SK-N-MC (cell line): ENCODE measurements around the gene TXLNB.

Experiments
- EZH2 ChIP-seq: fragments of 200-600 bp; sonication (generic); IDR thresholded peaks from one replicate; pipeline ENCODE4 v1.6.1; 2017; ENCODE audit warnings: antibody characterized with exemption
- FOXP2 ChIP-seq: optimal IDR thresholded peaks from 2 replicates; pipeline ENCODE3; 2011; ENCODE audit warnings: mild to moderate bottlenecking, moderate library complexity; ENCODE audit not compliant: insufficient read depth; ENCODE audit errors: extremely low read length, control extremely low read depth
- POLR2AphosphoS5 ChIP-seq: IDR thresholded peaks from 2 replicates; pipeline ENCODE4 v1.6.1; 2012; ENCODE audit warnings: mild to moderate bottlenecking, low read depth, low read length, borderline replicate concordance

DNA sequence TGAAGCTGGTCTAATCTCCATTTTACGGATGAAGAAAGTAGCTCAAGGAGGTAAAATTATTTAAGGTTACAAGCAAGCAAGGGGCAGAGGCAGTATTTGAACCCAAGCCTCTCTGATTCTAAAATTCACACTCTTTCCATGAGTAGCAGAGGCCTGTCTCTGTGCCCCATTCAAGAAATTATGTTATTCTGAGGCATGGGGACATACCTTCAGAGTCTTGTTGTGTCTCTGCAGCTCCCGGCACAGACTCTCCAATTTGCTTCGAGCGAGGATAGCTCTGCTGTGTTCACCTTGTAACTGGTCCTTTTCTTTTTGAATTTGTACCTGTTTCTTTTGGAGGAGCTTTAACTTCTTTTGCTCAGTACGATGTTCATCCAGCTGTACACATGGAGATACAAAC lies 21.5 kb downstream of the TXLNB start:
- TF ChIP-seq EZH2 (no peak), POLR2AphosphoS5 (no peak), FOXP2 (no peak)
